OCI-LY3 (cell line): ENCODE measurements around the gene ESPNL.
A peak's percentile ranks its signal among the peaks of the same experiment; 100 is the strongest.

Experiments used
- EZH2phosphoT487 ChIP-seq: fragments of 200-600 bp; shearing (Covaris generic); IDR thresholded peaks from 2 replicates; pipeline ENCODE4 v1.6.1; 2018; ENCODE audit warnings: antibody characterized with exemption, mixed run types, low read depth
- TF ChIP-seq, protein P1 (sequence below): fragments of 200-600, 300-600 bp; sonication (generic); IDR thresholded peaks from 2 replicates; pipeline ENCODE4 v1.5.1; 2014; ENCODE audit warnings: antibody characterized with exemption, low read length, low read depth

DNA sequence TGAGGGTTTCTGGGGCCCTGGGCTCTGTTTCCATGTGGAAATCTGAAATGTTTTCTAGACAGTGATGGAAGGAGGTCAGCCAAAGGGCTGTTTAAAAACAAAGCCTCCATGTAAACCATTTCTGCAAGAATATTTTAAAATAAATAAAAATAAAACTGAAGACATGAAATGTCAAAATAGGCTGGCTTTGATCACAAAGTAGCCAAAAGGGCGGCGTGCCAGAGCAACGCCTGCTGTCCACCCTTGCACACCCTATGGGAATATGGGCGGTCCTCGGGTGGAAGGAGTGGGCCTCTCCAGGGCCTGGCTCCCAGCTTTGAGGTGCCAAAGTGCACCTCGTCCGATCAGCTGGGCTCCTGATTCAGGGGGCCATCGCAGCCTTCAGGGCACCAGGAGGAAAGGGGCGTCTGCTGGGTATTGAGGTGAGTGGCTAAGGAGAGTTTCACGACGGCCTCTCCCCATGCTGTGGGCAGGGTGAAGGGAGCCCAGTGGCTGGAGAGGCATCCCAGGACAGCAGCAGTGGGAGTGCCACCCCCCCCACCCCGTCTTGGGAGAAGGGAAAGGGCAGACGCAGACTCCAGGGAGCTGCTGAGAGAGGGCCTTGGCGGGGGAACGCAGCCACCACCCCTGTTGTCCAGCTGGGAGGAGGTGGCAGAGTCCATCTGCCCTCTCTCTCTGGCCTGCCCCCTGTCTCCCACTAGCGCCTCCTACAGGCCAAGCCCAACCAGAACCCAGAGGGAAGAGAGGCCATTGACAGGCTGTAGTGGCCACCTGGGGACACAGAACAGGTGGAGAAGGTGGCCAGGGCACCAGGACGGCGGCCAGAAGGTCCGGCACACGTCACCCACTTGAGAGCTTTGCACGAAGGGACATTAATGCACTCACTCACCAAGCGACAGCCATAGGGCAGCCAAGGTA is 52.9 kb downstream of the ESPNL start:
- TF ChIP-seq, protein P1, sequence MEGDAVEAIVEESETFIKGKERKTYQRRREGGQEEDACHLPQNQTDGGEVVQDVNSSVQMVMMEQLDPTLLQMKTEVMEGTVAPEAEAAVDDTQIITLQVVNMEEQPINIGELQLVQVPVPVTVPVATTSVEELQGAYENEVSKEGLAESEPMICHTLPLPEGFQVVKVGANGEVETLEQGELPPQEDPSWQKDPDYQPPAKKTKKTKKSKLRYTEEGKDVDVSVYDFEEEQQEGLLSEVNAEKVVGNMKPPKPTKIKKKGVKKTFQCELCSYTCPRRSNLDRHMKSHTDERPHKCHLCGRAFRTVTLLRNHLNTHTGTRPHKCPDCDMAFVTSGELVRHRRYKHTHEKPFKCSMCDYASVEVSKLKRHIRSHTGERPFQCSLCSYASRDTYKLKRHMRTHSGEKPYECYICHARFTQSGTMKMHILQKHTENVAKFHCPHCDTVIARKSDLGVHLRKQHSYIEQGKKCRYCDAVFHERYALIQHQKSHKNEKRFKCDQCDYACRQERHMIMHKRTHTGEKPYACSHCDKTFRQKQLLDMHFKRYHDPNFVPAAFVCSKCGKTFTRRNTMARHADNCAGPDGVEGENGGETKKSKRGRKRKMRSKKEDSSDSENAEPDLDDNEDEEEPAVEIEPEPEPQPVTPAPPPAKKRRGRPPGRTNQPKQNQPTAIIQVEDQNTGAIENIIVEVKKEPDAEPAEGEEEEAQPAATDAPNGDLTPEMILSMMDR = peak; percentile 19; the same call in 1 of the 2 replicates
- no peak for TF ChIP-seq EZH2phosphoT487
